NCI-H1092 (cell line): ENCODE data around the gene RDH16.
"Not testable (repeated sequence)": the region's sequence is repeated elsewhere in the genome, so short reads cannot be mapped to it uniquely, and the experiment has no call there.

Experiments
- DNase-seq: peaks from one replicate; lab custom pipeline; 2025; lab: John Stamatoyannopoulos, UW

RDH16 gene

GRCh38 chr12:56954057-56954957 is 3.1 kb downstream of the RDH16 start:
- DNase-seq = no peak

GRCh38 chr12:56953314-56953713 is 4.1 kb downstream of the RDH16 start:
- DNase-seq = no peak

GRCh38 chr12:56951582-56952339 is 5.6 kb downstream of the RDH16 start:
- no peak for DNase-seq

- no peak for DNase-seq
Observed at GRCh38 chr12:56948881-56949280, 8.5 kb downstream of the RDH16 start.

- DNase-seq = no peak
Observed at GRCh38 chr12:56948457-56948777, 9.0 kb downstream of the RDH16 start.

GRCh38 chr12:56947633-56948456 is 9.6 kb downstream of the RDH16 start:
- DNase-seq = no peak

GRCh38 chr12:56943878-56944277 is 13.5 kb downstream of the RDH16 start:
- no peak for DNase-seq

GRCh38 chr12:56943374-56943773 is 14.0 kb downstream of the RDH16 start:
- not testable (repeated sequence) for DNase-seq

GRCh38 chr12:56941299-56942017 is 15.9 kb downstream of the RDH16 start:
- no peak for DNase-seq

- DNase-seq = not testable (repeated sequence)
Observed at GRCh38 chr12:56940942-56941298, 16.5 kb downstream of the RDH16 start.

GRCh38 chr12:56935752-56936151 is 21.7 kb downstream of the RDH16 start:
- no peak for DNase-seq

GRCh38 chr12:56935157-56935556 is 22.3 kb downstream of the RDH16 start:
- DNase-seq = no peak

GRCh38 chr12:56933826-56934625 is 23.4 kb downstream of the RDH16 start, which contains the start of gene SDR9C7:
Gene SDR9C7, minus strand, starts transcription at chr12:56934408. Its CDS starts 147 bp downstream, at chr12:56934261.
- DNase-seq = no peak

GRCh38 chr12:56932867-56933266 is 24.5 kb downstream of the RDH16 start:
- no peak for DNase-seq

- no peak for DNase-seq
Observed at GRCh38 chr12:56932146-56932545, 25.3 kb downstream of the RDH16 start.

- DNase-seq = no peak
Observed at GRCh38 chr12:56931474-56931978, 25.9 kb downstream of the RDH16 start.

GRCh38 chr12:56930241-56930640 is 27.2 kb downstream of the RDH16 start:
- no peak for DNase-seq

- DNase-seq = no peak
Observed at GRCh38 chr12:56929780-56930179, 27.6 kb downstream of the RDH16 start.

GRCh38 chr12:56928262-56928661 is 29.1 kb downstream of the RDH16 start:
- no peak for DNase-seq

GRCh38 chr12:56927281-56927680 is 30.1 kb downstream of the RDH16 start:
- DNase-seq = no peak

GRCh38 chr12:56922031-56922430 is 35.4 kb downstream of the RDH16 start:
- DNase-seq = no peak
